NCI-H510A (cell line): ENCODE measurements around the gene ACTL6B.

Source experiments
- DNase-seq: peaks from one replicate; lab custom pipeline; 2025; lab: John Stamatoyannopoulos, UW

The ACTL6B gene

GRCh38 chr7:100627238-100627549 is 29.1 kb downstream of the ACTL6B start:
- DNase-seq, result no peak

GRCh38 chr7:100626530-100627237 is 29.6 kb downstream of the ACTL6B start:
- DNase-seq, result peak; percentile 40

DNA sequence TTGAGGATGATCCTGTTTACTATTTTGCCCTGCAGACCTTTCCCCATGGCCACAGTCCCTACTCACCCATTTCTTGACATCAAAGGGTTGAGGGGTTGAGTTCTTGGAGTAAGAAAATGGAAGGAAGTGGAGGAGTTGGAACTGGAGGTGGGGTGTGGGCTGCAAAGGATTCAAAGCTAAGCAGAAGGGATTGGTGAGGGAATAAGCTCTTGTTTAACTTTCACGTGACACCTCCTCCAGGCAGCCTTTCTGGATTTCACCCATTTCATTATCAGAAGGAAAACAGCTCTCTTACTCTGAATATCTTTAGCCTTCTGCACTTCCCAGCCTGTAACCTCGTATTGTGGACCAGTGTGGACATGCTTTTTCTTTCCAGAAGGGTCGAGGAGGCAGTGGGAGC is 30.2 kb downstream of the ACTL6B start:
- DNase-seq, result no peak

- no peak for DNase-seq
Observed at GRCh38 chr7:100623951-100624824, 32.1 kb downstream of the ACTL6B start.

GRCh38 chr7:100621554-100621953 is 34.7 kb downstream of the ACTL6B start:
- DNase-seq, result no peak

DNA sequence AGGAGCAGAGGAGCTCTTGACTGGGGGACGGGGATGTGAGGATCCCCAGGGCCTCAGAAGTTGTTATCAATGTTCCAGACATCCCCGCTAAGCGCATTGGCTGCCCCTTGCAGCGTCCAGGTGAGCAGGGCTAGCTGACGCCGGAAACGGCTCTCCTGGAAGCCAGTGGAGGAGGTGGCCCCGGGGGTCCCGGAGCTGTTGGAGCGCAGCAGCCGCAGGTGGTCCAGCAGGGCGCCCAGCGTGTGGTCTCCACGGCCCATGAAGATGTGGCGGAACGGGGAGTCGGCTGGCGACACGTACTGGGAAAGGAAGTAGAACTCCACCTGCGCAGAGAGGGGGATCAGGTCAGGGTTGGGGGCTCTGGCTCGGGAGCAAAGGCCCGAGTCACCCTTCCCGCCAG is 35.4 kb downstream of the ACTL6B start:
- DNase-seq, result no peak

DNA sequence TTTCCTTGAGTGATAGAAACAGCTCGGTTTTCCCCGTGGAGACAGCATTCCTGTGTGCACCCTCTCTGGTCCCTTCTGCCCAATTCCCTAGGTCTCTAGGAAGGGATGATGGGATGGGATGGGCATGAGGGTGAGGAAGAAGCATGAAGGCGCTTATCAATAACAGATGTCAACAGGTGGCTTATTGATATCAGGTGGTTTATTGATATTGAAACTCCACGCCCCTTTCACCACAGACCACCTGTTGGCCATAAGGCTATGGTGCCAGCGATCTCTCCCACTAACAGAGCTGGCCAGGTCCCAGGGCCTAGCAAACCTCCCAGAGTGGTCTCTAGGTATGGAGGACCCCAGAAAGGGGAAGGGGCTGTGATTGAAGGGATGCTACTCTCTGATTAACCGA is 36.0 kb downstream of the ACTL6B start:
- DNase-seq, result no peak

- DNase-seq, result no peak
Observed at GRCh38 chr7:100614308-100614861, 41.9 kb downstream of the ACTL6B start.

GRCh38 chr7:100613412-100614175 is 42.7 kb downstream of the ACTL6B start:
- DNase-seq, result no peak

GRCh38 chr7:100612730-100613390 is 43.4 kb downstream of the ACTL6B start:
- no peak for DNase-seq

DNA sequence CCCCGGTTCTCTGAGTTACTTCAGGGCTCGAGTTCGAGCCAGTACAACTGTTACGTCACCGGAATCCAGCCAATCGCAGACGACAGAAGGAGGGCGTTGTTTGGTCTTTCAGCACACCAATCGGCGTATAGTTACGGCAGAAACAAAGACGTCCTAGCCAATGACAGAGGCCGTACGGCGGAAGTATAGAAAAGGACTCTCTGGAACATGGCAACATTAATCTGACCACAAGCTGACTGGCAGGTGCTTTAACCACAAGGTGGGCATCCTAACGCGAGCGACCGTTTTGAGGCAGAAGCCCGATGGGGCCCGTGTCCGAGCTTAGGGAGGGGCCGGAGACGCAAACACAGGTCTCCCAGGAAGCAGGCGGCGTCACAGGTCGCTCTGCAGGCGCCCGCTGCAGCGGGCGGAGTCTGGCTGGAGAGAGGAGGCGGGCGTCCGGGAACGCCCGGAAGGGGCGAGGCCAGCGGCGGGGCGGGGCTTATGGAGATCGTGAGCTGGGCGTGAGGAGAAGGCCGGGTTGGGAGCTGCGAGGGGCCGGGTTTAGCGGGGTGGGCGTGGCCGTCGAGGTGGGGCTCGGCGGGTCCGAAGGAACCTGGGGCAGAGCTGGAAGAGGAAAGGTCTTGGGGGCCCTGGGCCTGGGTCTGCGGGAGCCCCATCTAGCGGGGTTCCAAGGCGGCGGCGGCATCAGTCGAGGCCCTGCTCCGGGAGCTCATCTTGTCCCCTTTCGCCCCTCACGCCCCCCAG is 44.1 kb downstream of the ACTL6B start, which contains the start of gene MOSPD3:
Gene MOSPD3 (plus strand): TSS at position 558 of the 747 bp plus-strand sequence. CDS start 252 bp downstream, outside the sequence.
- peak; percentile 88 for DNase-seq

GRCh38 chr7:100609958-100610357 is 46.3 kb downstream of the ACTL6B start:
- DNase-seq, result no peak

- no peak for DNase-seq
Observed at GRCh38 chr7:100607111-100607510, 49.1 kb downstream of the ACTL6B start.

DNA sequence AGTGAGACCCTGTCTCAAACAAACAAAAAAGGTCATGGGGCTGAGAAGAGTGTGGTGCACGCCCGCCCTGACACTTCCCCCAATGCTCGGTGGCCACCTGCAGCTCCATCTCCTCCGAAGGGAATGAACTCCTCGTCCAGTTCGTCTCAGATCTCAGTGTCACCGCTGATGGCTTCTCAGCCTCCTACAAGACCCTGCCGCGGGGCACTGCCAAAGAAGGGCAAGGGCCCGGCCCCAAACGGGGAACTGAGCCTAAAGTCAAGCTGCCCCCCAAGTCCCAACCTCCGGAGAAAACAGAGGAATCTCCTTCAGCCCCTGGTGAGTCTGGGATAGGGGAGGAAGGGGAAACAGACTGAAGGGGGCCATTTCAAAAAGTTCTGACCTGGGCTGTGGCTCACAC is 49.9 kb downstream of the ACTL6B start:
- DNase-seq, result no peak

GRCh38 chr7:100604976-100605911 is 51.0 kb downstream of the ACTL6B start:
- no peak for DNase-seq

- DNase-seq, result peak; percentile 44
Observed at GRCh38 chr7:100604028-100604975, 51.9 kb downstream of the ACTL6B start.

DNA sequence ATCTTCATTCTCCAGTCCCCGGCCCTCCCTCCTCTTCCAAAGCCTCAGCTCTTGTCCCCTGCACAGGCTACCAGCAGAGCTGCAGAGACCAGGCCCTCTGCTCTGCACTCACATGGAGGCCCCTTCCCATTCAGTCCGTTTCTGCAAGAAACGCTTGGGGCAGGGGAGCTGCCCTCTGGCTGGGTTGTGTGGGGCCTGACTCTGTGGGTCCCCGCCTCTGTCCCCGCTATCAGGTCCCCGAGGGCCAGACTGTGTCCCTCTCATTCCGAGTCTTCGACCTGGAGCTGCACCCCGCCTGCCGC is 52.6 kb downstream of the ACTL6B start:
- no peak for DNase-seq

DNA sequence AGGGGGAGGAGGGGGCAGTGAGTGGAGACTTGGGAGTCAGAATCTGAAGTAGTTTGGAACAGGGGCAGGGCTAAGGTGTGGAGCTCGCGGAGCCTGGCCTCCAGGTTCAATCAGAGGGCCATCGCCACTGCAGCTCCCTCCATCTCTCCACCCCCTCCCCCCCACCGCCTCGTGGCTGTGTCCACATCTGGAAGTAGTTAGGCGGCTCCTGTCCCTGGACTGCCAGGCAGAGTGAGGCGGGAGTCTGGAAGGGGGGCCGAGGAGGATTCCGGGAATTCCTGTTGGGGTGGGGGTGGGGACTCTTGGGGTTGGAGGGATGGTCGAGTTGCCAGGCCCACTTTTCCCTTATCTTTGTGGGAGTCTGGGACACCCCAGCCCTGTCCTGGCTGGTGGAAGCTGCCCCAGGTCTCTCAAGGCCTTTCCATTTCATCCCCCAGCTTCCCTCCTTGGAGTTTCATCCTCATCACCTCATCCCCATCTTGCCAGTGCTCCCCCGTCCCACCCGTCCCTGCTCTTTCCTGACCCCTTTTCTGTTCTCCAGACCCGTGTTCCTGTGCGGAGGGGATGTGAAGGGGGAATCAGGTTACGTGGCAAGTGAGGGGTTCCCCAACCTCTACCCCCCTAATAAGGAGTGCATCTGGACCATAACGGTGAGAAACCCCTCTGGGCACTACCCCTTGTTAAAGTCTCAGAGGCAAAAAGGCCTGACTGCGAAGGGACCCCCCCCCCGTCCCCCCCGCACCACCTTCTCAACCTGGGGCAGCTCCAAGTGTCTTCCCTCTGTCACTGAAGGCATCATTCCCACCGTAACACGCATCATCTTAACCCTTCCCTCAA is 53.1 kb downstream of the ACTL6B start:
- DNase-seq, result no peak
